ENCODE results near the gene POU2AF3. TPM values are rescaled to one million over a fixed set of nuclear protein-coding genes. Genes with fewer than 3 reads are reported as not detected.

The POU2AF3 gene
- total and polyA plus RNA-seq, 10 of the 15 experiments (the other 5 are each of a cell fraction or from before 2014, with no cell fraction given) = 0.17 TPM; not detected in 8

DNA sequence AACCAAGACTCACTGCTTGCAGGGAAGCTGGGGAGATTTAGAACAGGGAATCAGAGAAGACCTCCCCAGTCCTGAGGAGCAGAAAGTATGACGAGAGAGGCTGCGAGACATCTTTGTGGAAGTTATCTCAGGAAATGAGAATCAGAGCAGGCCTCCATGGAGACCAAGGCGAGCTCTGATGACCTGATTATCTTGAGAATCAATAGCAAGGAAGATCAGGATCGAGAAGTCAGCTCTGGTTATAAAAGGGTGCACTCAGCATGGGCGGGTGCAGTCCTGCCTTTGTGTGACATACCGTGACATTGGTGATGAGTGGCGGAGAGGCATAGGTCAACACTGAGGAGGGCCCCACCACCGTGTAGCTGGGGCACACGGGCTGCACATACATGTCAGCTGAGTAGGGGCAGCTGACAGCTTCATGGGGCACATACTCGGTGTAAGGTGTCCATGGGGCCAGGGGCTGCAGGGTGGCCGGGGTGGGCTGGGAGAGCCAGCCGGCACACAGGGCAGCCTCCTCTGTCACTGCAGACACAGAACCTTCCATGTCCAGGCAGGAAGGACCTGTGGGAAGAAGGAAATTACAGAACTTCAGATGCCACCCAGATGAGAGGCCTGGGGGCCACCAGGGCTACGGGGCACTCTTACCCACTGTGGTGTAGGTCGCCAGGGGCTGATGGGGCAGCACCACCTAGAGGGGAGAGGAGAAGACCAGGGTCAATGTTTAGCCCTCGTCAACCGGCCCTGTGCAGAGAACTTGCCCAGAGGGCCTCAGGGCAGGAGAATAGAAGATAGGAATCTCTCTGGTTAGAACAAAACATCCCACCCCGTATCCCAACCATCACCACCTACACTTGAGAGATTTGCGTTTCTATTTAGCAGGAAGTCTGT, 59.0 kb downstream of the POU2AF3 start:
- POLR2A ChIA-PET = no interaction called here
- DNase-seq (ENCODE audit: low read depth, low spot score) = no peak
- no peaks in the 10 kb centered on the region for H3K27me3 ChIP-seq (replicated peaks in 1 of 2; ENCODE audit: control insufficient read depth in 2 of 2, insufficient read depth in 2 of 2, low read length in 1 of 2)
- H3K4me1 ChIP-seq (ENCODE audit: control insufficient read depth, insufficient read depth, low read length) = peaks cover 7% of the 10 kb centered on the region
- no peak for FAIRE-seq
- no peak for TF ChIP-seq IRF4 (IDR thresholded peaks at IDR 0.05; ENCODE audit: low read depth, low read length)
- peak; percentile 39; the same call in 1 of the 2 replicates for TF ChIP-seq POLR2A (IDR thresholded peaks at IDR 0.05; ENCODE audit: low read depth, low read length)
- H2AFZ ChIP-seq (ENCODE audit: control insufficient read depth, low read depth, low read length) = no peak overlapping the region
- intact Hi-C loops (cut with micrococcal nuclease; ENCODE audit: unreplicated experiment) (no loop called here), in situ Hi-C loops (cut with MboI) (no loop called here)
- WGBS (ENCODE audit: insufficient coverage, insufficient replicate concordance, low lambda C conversion rate, missing lambda C conversion rate) = 70% methylated on average over 17 of the region's 18 CpGs
- RAD21 ChIA-PET (ENCODE audit: unreplicated experiment) = no interaction called here
- no peak overlapping the region for H3K4me2 ChIP-seq (ENCODE audit: control insufficient read depth, insufficient read depth)
- H3K9ac ChIP-seq (ENCODE audit: control insufficient read depth, insufficient read depth, low read length) = no peak overlapping the region
- H3K4me3 ChIP-seq = no peak overlapping the region
- H3K79me2 ChIP-seq (ENCODE audit: control insufficient read depth, insufficient read depth, low read length) = peaks cover 30% of the 10 kb centered on the region
- no peak overlapping the region for H3K27ac ChIP-seq (ENCODE audit: control insufficient read depth, insufficient read depth)
- H3K9me3 ChIP-seq (replicated peaks; ENCODE audit: control insufficient read depth, insufficient read depth, low read length) = no peaks in the 10 kb centered on the region
- ATAC-seq = peak; percentile 35; the same call in 2 of the 3 replicates
- no TSS peak for BruUV-seq (replicated peaks)
- SMC1A ChIA-PET (ENCODE audit: uncharacterized antibody, unreplicated experiment) = interaction anchor here (0.7 to 32.6 kb wide), 3 partner anchors 48 to 75 kb away, joined by 3 to 972 read pairs (median 6); no protein-coding TSS in a partner anchor
- CTCF ChIA-PET = interaction anchor here (1.2 to 1.8 kb wide), 2 partner anchors 66 to 72 kb away, joined by 4 to 8 read pairs; no protein-coding TSS in a partner anchor
- peaks cover 37 to 57% of the 10 kb centered on the region in 2 experiments for H3K36me3 ChIP-seq (ENCODE audit: control insufficient read depth in 2 of 2, insufficient read depth in 2 of 2, low read length in 1 of 2)
- H4K20me1 ChIP-seq (ENCODE audit: control insufficient read depth, insufficient read depth) = no peaks in the 10 kb centered on the region

Small RNAs within 50 kb of the gene (microRNA-seq; reads per million reads assigned to microRNA genes)
- not detected for gene MIR4491

Small RNAs within 50 kb of the gene (small RNA-seq; reads per million reads assigned to genes)
- gene MIR4491 = not detected

Other genes starting within 250 kb of the POU2AF3 start
- gene POU2AF2, start 52.8 kb upstream of the POU2AF3 start, total RNA-seq (2014; rRNA removed) = not detected in 2 replicates
- not detected in 2 replicates for gene POU2AF2, start 52.8 kb upstream of the POU2AF3 start, total RNA-seq (2014; rRNA removed; fragmentation: Illumina TruSeq; extraction: Trizol)
- gene POU2AF2, start 52.8 kb upstream of the POU2AF3 start, total RNA-seq (2021) = not detected in 2 replicates
- gene POU2AF2, start 52.8 kb upstream of the POU2AF3 start, polyA plus RNA-seq (2011; rRNA removed) = not detected in 2 replicates
- not detected in 2 replicates for gene POU2AF2, start 52.8 kb upstream of the POU2AF3 start, polyA plus RNA-seq (2014; fragmentation: Illumina TruSeq; extraction: Trizol)
- not detected for gene POU2AF2, start 52.8 kb upstream of the POU2AF3 start, polyA plus RNA-seq (2014; fragmentation: Nextera tagmentation; extraction: Ambion mirVana)
- gene POU2AF2, start 52.8 kb upstream of the POU2AF3 start, polyA plus RNA-seq (2014; rRNA removed) = not detected in 2 replicates
- gene POU2AF2, start 52.8 kb upstream of the POU2AF3 start, polyA plus RNA-seq (2016; fragmentation: Nextera tagmentation; extraction: Ambion mirVana) = not detected
- gene POU2AF1, start 80.7 kb downstream of the POU2AF3 start, total RNA-seq (2014; rRNA removed) = 28.7 and 31.2 TPM in 2 replicates
- 31.9 and 35.1 TPM in 2 replicates for gene POU2AF1, start 80.7 kb downstream of the POU2AF3 start, total RNA-seq (2014; rRNA removed; fragmentation: Illumina TruSeq; extraction: Trizol)
- 165 and 169 TPM in 2 replicates for gene POU2AF1, start 80.7 kb downstream of the POU2AF3 start, total RNA-seq (2021)
- gene POU2AF1, start 80.7 kb downstream of the POU2AF3 start, polyA plus RNA-seq (2011; rRNA removed) = 34.5 and 61.7 TPM in 2 replicates
- 97.7 and 107 TPM in 2 replicates for gene POU2AF1, start 80.7 kb downstream of the POU2AF3 start, polyA plus RNA-seq (2014; fragmentation: Illumina TruSeq; extraction: Trizol)
- 10 to 100 TPM; 13.1 to 92.7 TPM for gene POU2AF1, start 80.7 kb downstream of the POU2AF3 start, polyA plus RNA-seq (2014; fragmentation: Nextera tagmentation; extraction: Ambion mirVana)
- gene POU2AF1, start 80.7 kb downstream of the POU2AF3 start, polyA plus RNA-seq (2014; rRNA removed) = 93.5 and 128 TPM in 2 replicates
- 10 to 100 TPM; 71.3 to 79.7 TPM for gene POU2AF1, start 80.7 kb downstream of the POU2AF3 start, polyA plus RNA-seq (2016; fragmentation: Nextera tagmentation; extraction: Ambion mirVana)
- not detected in 2 replicates for gene BTG4, start 213.8 kb downstream of the POU2AF3 start, total RNA-seq (2014; rRNA removed)
- gene BTG4, start 213.8 kb downstream of the POU2AF3 start, total RNA-seq (2014; rRNA removed; fragmentation: Illumina TruSeq; extraction: Trizol) = not detected in 2 replicates
- gene BTG4, start 213.8 kb downstream of the POU2AF3 start, total RNA-seq (2021) = not detected in 2 replicates
- not detected in 2 replicates for gene BTG4, start 213.8 kb downstream of the POU2AF3 start, polyA plus RNA-seq (2011; rRNA removed)
- gene BTG4, start 213.8 kb downstream of the POU2AF3 start, polyA plus RNA-seq (2014; fragmentation: Illumina TruSeq; extraction: Trizol) = not detected in 2 replicates
- under 1 TPM in 1 of 2 experiments, not detected in 1; 0.14 TPM for gene BTG4, start 213.8 kb downstream of the POU2AF3 start, polyA plus RNA-seq (2014; fragmentation: Nextera tagmentation; extraction: Ambion mirVana)
- gene BTG4, start 213.8 kb downstream of the POU2AF3 start, polyA plus RNA-seq (2014; rRNA removed) = not detected in 2 replicates
- not detected for gene BTG4, start 213.8 kb downstream of the POU2AF3 start, polyA plus RNA-seq (2016; fragmentation: Nextera tagmentation; extraction: Ambion mirVana)
- 0.28 TPM in 1 of 2 replicates, not detected in the other for gene HOATZ, start 216.2 kb downstream of the POU2AF3 start, total RNA-seq (2014; rRNA removed)
- not detected in 2 replicates for gene HOATZ, start 216.2 kb downstream of the POU2AF3 start, total RNA-seq (2014; rRNA removed; fragmentation: Illumina TruSeq; extraction: Trizol)
- gene HOATZ, start 216.2 kb downstream of the POU2AF3 start, total RNA-seq (2021) = not detected in 2 replicates
- gene HOATZ, start 216.2 kb downstream of the POU2AF3 start, polyA plus RNA-seq (2011; rRNA removed) = not detected in 2 replicates
- not detected in 2 replicates for gene HOATZ, start 216.2 kb downstream of the POU2AF3 start, polyA plus RNA-seq (2014; fragmentation: Illumina TruSeq; extraction: Trizol)
- gene HOATZ, start 216.2 kb downstream of the POU2AF3 start, polyA plus RNA-seq (2014; fragmentation: Nextera tagmentation; extraction: Ambion mirVana) = not detected
- gene HOATZ, start 216.2 kb downstream of the POU2AF3 start, polyA plus RNA-seq (2014; rRNA removed) = not detected in 2 replicates
- gene HOATZ, start 216.2 kb downstream of the POU2AF3 start, polyA plus RNA-seq (2016; fragmentation: Nextera tagmentation; extraction: Ambion mirVana) = not detected
- gene LAYN, start 242.2 kb downstream of the POU2AF3 start, total RNA-seq (2014; rRNA removed) = not detected in 2 replicates
- gene LAYN, start 242.2 kb downstream of the POU2AF3 start, total RNA-seq (2014; rRNA removed; fragmentation: Illumina TruSeq; extraction: Trizol) = not detected in 2 replicates
- 0.11 TPM in 1 of 2 replicates, not detected in the other for gene LAYN, start 242.2 kb downstream of the POU2AF3 start, total RNA-seq (2021)
- gene LAYN, start 242.2 kb downstream of the POU2AF3 start, polyA plus RNA-seq (2011; rRNA removed) = 0.14 TPM in 1 of 2 replicates, not detected in the other
- 0.10 TPM in 1 of 2 replicates, not detected in the other for gene LAYN, start 242.2 kb downstream of the POU2AF3 start, polyA plus RNA-seq (2014; fragmentation: Illumina TruSeq; extraction: Trizol)
- not detected for gene LAYN, start 242.2 kb downstream of the POU2AF3 start, polyA plus RNA-seq (2014; fragmentation: Nextera tagmentation; extraction: Ambion mirVana)
- not detected in 2 replicates for gene LAYN, start 242.2 kb downstream of the POU2AF3 start, polyA plus RNA-seq (2014; rRNA removed)
- under 1 TPM in 1 of 2 experiments, not detected in 1; 0.06 TPM for gene LAYN, start 242.2 kb downstream of the POU2AF3 start, polyA plus RNA-seq (2016; fragmentation: Nextera tagmentation; extraction: Ambion mirVana)